Activated CD8-positive, alpha-beta memory T cell treated with anti-CD3 and anti-CD28 coated beads, Interleukin-2, amount 10 ng/mL, durations not matched to agents 7 days and 5 days (primary cell): ENCODE results near the gene C11orf71. TPM values are rescaled to one million over a fixed set of nuclear protein-coding genes. Genes with fewer than 3 reads are reported as not detected.

Experiments used
- ATAC-seq: fragments of 150-1000 bp; cut with Tn5 transposase; one replicate; pipeline ENCODE4 v1.10.0; 2021; ENCODE audit warnings: moderate library complexity
- CTCF ChIA-PET: fragments of 350-600 bp; sonication (Branson Sonifier 250); formaldehyde crosslinking; loops from one replicate; lab custom pipeline; 2021; ENCODE audit warnings: antibody characterized with exemption; lab: Charles Lee
- DNase-seq: peaks from one replicate; pipeline ENCODE4 v3.0.0-alpha.2; 2020
- H3K27ac Mint-ChIP-seq: one replicate; pipeline ENCODE4 v1.8.0; 2021; ENCODE audit warnings: mild to moderate bottlenecking, mixed read lengths
- H3K27me3 Mint-ChIP-seq: one replicate; pipeline ENCODE4 v1.8.0; 2021; ENCODE audit warnings: mixed read lengths
- H3K36me3 Mint-ChIP-seq: one replicate; pipeline ENCODE4 v1.8.0; 2021; ENCODE audit warnings: mild to moderate bottlenecking, mixed read lengths
- H3K4me1 Mint-ChIP-seq: one replicate; pipeline ENCODE4 v1.8.0; 2021; ENCODE audit warnings: mixed read lengths
- H3K4me3 Mint-ChIP-seq: one replicate; pipeline ENCODE4 v1.8.0; 2021; ENCODE audit warnings: mild to moderate bottlenecking, moderate library complexity, mixed read lengths
- H3K9me3 Mint-ChIP-seq: one replicate; pipeline ENCODE4 v1.8.0; 2022; ENCODE audit warnings: low read depth, mixed read lengths
- total RNA-seq, 2 experiments: library from RNA; stranded (reverse); gene quantifications; one replicate each; pipeline ENCODE4 v1.2.3, GENCODE V29; 2021

Gene C11orf71
- total RNA-seq, 2 experiments from 2014 or later, result 5.3 to 14.0 TPM

- H3K27me3 Mint-ChIP-seq, result peaks cover 5% of the 10 kb centered on the region
- H3K4me1 Mint-ChIP-seq, result peaks cover 22% of the 10 kb centered on the region
- peaks cover 20% of the 10 kb centered on the region for H3K36me3 Mint-ChIP-seq
- H3K27ac Mint-ChIP-seq, result no peak overlapping the region
- no peaks in the 10 kb centered on the region for H3K9me3 Mint-ChIP-seq
- CTCF ChIA-PET, result no interaction called here
- DNase-seq, result no peak
- H3K4me3 Mint-ChIP-seq, result no peak overlapping the region
- no peak for ATAC-seq
These were observed 4.6 kb downstream of the C11orf71 start for GRCh38 chr11:114395736-114396135.

- Mint-ChIP-seq H3K4me1 (peaks cover 6% of the 10 kb centered on the region), H3K27me3 (peaks cover 5% of the 10 kb centered on the region), H3K36me3 (peaks cover 4% of the 10 kb centered on the region), H3K4me3 (no peak overlapping the region), H3K9me3 (no peaks in the 10 kb centered on the region), H3K27ac (no peak overlapping the region)
- ATAC-seq (no peak), DNase-seq (no peak)
- CTCF ChIA-PET, result interaction anchor here (1.2 kb wide), 1 partner anchor 12 kb away, joined by 4 read pairs; no protein-coding TSS in a partner anchor
These were observed 7.3 kb downstream of the C11orf71 start for GRCh38 chr11:114392735-114393667.

GRCh38 chr11:114386545-114386944 lies 13.8 kb downstream of the C11orf71 start:
- Mint-ChIP-seq H3K36me3 (no peaks in the 10 kb centered on the region), H3K9me3 (no peaks in the 10 kb centered on the region), H3K4me3 (no peak overlapping the region), H3K4me1 (no peaks in the 10 kb centered on the region), H3K27me3 (peaks cover 13% of the 10 kb centered on the region), H3K27ac (no peak overlapping the region)
- ATAC-seq (no peak), DNase-seq (no peak)
- CTCF ChIA-PET, result no interaction called here

- Mint-ChIP-seq H3K36me3 (no peaks in the 10 kb centered on the region), H3K27ac (no peak overlapping the region), H3K9me3 (no peaks in the 10 kb centered on the region), H3K27me3 (peaks cover 13% of the 10 kb centered on the region), H3K4me1 (no peaks in the 10 kb centered on the region), H3K4me3 (no peak overlapping the region)
- no peak for DNase-seq
- CTCF ChIA-PET, result no interaction called here
- no peak for ATAC-seq
These were observed 14.2 kb downstream of the C11orf71 start for GRCh38 chr11:114386131-114386530.

- Mint-ChIP-seq H3K27me3 (peaks cover 23% of the 10 kb centered on the region), H3K27ac (no peak overlapping the region), H3K9me3 (no peaks in the 10 kb centered on the region), H3K36me3 (no peaks in the 10 kb centered on the region), H3K4me1 (no peaks in the 10 kb centered on the region), H3K4me3 (no peak overlapping the region)
- DNase-seq, result no peak
- CTCF ChIA-PET, result no interaction called here
- ATAC-seq, result no peak
These were observed 15.8 kb downstream of the C11orf71 start for GRCh38 chr11:114384487-114384886.

GRCh38 chr11:114382509-114382908 lies 17.8 kb downstream of the C11orf71 start:
- ATAC-seq (no peak), DNase-seq (no peak)
- no peak overlapping the region for H3K27ac Mint-ChIP-seq
- H3K36me3 Mint-ChIP-seq, result no peaks in the 10 kb centered on the region
- CTCF ChIA-PET, result no interaction called here
- no peaks in the 10 kb centered on the region for H3K4me1 Mint-ChIP-seq
- H3K27me3 Mint-ChIP-seq, result peaks cover 33% of the 10 kb centered on the region
- no peak overlapping the region for H3K4me3 Mint-ChIP-seq
- H3K9me3 Mint-ChIP-seq, result no peaks in the 10 kb centered on the region

- CTCF ChIA-PET, result no interaction called here
- H3K27ac Mint-ChIP-seq, result no peak overlapping the region
- no peak for DNase-seq
- no peak overlapping the region for H3K4me3 Mint-ChIP-seq
- no peaks in the 10 kb centered on the region for H3K36me3 Mint-ChIP-seq
- no peak for ATAC-seq
- peaks cover 37% of the 10 kb centered on the region for H3K27me3 Mint-ChIP-seq
- H3K4me1 Mint-ChIP-seq, result no peaks in the 10 kb centered on the region
- H3K9me3 Mint-ChIP-seq, result no peaks in the 10 kb centered on the region
These were observed 20.8 kb downstream of the C11orf71 start for GRCh38 chr11:114379394-114380069.

GRCh38 chr11:114377612-114378267 lies 22.6 kb downstream of the C11orf71 start:
- Mint-ChIP-seq H3K36me3 (no peaks in the 10 kb centered on the region), H3K9me3 (no peaks in the 10 kb centered on the region), H3K27ac (no peak overlapping the region), H3K4me1 (no peaks in the 10 kb centered on the region), H3K27me3 (peaks cover 48% of the 10 kb centered on the region), H3K4me3 (no peak overlapping the region)
- no peak for ATAC-seq
- no peak for DNase-seq
- CTCF ChIA-PET, result no interaction called here

- Mint-ChIP-seq H3K4me3 (no peak overlapping the region), H3K4me1 (no peaks in the 10 kb centered on the region), H3K27ac (no peak overlapping the region), H3K27me3 (peaks cover 45% of the 10 kb centered on the region), H3K36me3 (no peaks in the 10 kb centered on the region), H3K9me3 (no peaks in the 10 kb centered on the region)
- no peak for ATAC-seq
- CTCF ChIA-PET, result no interaction called here
- DNase-seq, result no peak
These were observed 25.3 kb downstream of the C11orf71 start for GRCh38 chr11:114375052-114375451.

GRCh38 chr11:114368918-114369680 lies 31.2 kb downstream of the C11orf71 start:
- CTCF ChIA-PET, result no interaction called here
- no peak overlapping the region for H3K4me3 Mint-ChIP-seq

GRCh38 chr11:114367244-114367957 lies 32.9 kb downstream of the C11orf71 start:
- CTCF ChIA-PET, result interaction anchor here (1.2 kb wide), 1 partner anchor 16 kb away, joined by 4 read pairs; no protein-coding TSS in a partner anchor
- ATAC-seq (no peak), DNase-seq (no peak)
- H3K4me3 Mint-ChIP-seq, result no peak overlapping the region
- H3K36me3 Mint-ChIP-seq, result no peaks in the 10 kb centered on the region
- no peaks in the 10 kb centered on the region for H3K9me3 Mint-ChIP-seq
- no peaks in the 10 kb centered on the region for H3K4me1 Mint-ChIP-seq
- H3K27me3 Mint-ChIP-seq, result peaks cover 14% of the 10 kb centered on the region
- no peak overlapping the region for H3K27ac Mint-ChIP-seq

More at GRCh38 chr11:114368918-114369680, 31.2 kb downstream of the C11orf71 start:
- no peaks in the 10 kb centered on the region for H3K36me3 Mint-ChIP-seq
- no peak for DNase-seq
- no peaks in the 10 kb centered on the region for H3K4me1 Mint-ChIP-seq
- H3K27me3 Mint-ChIP-seq, result peaks cover 18% of the 10 kb centered on the region
- no peaks in the 10 kb centered on the region for H3K9me3 Mint-ChIP-seq
- no peak for ATAC-seq
- no peak overlapping the region for H3K27ac Mint-ChIP-seq

GRCh38 chr11:114366331-114367243 lies 33.7 kb downstream of the C11orf71 start:
- H3K27me3 Mint-ChIP-seq, result peaks cover 10% of the 10 kb centered on the region
- ATAC-seq (no peak), DNase-seq (no peak)
- H3K4me3 Mint-ChIP-seq, result no peak overlapping the region
- no peak overlapping the region for H3K27ac Mint-ChIP-seq
- no peaks in the 10 kb centered on the region for H3K4me1 Mint-ChIP-seq
- CTCF ChIA-PET, result no interaction called here
- H3K36me3 Mint-ChIP-seq, result no peaks in the 10 kb centered on the region
- H3K9me3 Mint-ChIP-seq, result no peaks in the 10 kb centered on the region
